CD4-positive, alpha-beta T cell treated with Interleukin-12 subunit alpha and Interleukin-12 subunit beta, for 1 hour (primary cell): ENCODE data around the gene AGL.
A peak's percentile ranks its signal among the peaks of the same experiment; 100 is the strongest.
"Not testable (repeated sequence)": the region's sequence is repeated elsewhere in the genome, so short reads cannot be mapped to it uniquely, and the experiment has no call there.

Experiments
- DNase-seq: peaks from one replicate; pipeline ENCODE4 v3.0.0-alpha.2; 2020

The AGL gene

GRCh38 chr1:99944192-99944591 lies 94.0 kb downstream of the AGL start:
- no peak for DNase-seq

GRCh38 chr1:99945174-99945573 lies 95.0 kb downstream of the AGL start:
- DNase-seq, result no peak

GRCh38 chr1:99950486-99950885 lies 100.3 kb downstream of the AGL start:
- no peak for DNase-seq

- no peak for DNase-seq
These were observed 102.4 kb downstream of the AGL start for GRCh38 chr1:99952522-99952921.

- no peak for DNase-seq
These were observed 105.2 kb downstream of the AGL start for GRCh38 chr1:99955375-99955774.

GRCh38 chr1:99956755-99957154 lies 106.6 kb downstream of the AGL start:
- DNase-seq, result no peak

- no peak for DNase-seq
These were observed 107.7 kb downstream of the AGL start for GRCh38 chr1:99957818-99958217.

GRCh38 chr1:99959189-99959705 lies 109.1 kb downstream of the AGL start:
- not testable (repeated sequence) for DNase-seq

- DNase-seq, result not testable (repeated sequence)
These were observed 110.1 kb downstream of the AGL start for GRCh38 chr1:99960260-99960659.

- DNase-seq, result no peak
These were observed 113.1 kb downstream of the AGL start for GRCh38 chr1:99963041-99963795.

GRCh38 chr1:99964806-99965205 lies 114.6 kb downstream of the AGL start:
- DNase-seq, result no peak

GRCh38 chr1:99965646-99966375 lies 115.7 kb downstream of the AGL start:
- DNase-seq, result no peak

- DNase-seq, result no peak
These were observed 118.1 kb downstream of the AGL start for GRCh38 chr1:99968214-99968613.

- no peak for DNase-seq
These were observed 119.1 kb downstream of the AGL start for GRCh38 chr1:99969260-99969728.

- DNase-seq, result peak; percentile 81
These were observed 119.8 kb downstream of the AGL start, which contains the start of gene SLC35A3 for GRCh38 chr1:99969729-99970621. TSS of gene SLC35A3 (plus strand) at chr1:99969996. CDS start at chr1:99993555, 23,559 bp downstream.

- DNase-seq, result no peak
These were observed 120.6 kb downstream of the AGL start for GRCh38 chr1:99970713-99971255.

- not testable (repeated sequence) for DNase-seq
These were observed 121.9 kb downstream of the AGL start for GRCh38 chr1:99972066-99972465.
